GM10266 (cell line): Measurements from ENCODE around the gene ARHGAP22.

ENCODE experiments used
- DNase-seq: peaks from one replicate; pipeline ENCODE4 v3.0.0; 2012; ENCODE audit errors: extremely low spot score
- TF ChIP-seq, protein P1 (sequence below): IDR thresholded peaks from 2 replicates; pipeline ENCODE4 v1.5.1; 2012; ENCODE audit warnings: mild to moderate bottlenecking, low read depth; ENCODE audit not compliant: control insufficient read depth, insufficient read depth; ENCODE audit errors: missing control alignments

Gene ARHGAP22

DNA sequence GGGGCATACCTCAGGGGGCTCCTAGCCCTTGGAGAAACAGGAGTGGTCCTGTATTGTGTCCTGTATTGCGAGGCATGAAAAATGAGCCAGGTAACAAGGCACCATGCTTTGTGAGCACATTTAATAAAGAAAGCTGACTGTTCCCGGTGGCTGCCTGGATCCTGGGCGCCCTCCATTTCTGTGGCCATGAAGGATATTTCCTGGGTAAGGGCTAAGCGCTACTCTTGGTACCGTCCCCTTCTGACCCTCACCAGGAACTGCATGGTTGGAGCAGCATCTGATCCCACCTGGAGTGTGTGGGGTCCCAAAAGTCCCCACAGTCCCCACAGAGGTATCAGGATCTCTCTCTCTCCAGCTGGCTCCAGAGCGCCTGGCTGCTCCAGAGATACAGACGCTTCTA, 158.9 kb downstream of the ARHGAP22 start:
- TF ChIP-seq, protein P1, sequence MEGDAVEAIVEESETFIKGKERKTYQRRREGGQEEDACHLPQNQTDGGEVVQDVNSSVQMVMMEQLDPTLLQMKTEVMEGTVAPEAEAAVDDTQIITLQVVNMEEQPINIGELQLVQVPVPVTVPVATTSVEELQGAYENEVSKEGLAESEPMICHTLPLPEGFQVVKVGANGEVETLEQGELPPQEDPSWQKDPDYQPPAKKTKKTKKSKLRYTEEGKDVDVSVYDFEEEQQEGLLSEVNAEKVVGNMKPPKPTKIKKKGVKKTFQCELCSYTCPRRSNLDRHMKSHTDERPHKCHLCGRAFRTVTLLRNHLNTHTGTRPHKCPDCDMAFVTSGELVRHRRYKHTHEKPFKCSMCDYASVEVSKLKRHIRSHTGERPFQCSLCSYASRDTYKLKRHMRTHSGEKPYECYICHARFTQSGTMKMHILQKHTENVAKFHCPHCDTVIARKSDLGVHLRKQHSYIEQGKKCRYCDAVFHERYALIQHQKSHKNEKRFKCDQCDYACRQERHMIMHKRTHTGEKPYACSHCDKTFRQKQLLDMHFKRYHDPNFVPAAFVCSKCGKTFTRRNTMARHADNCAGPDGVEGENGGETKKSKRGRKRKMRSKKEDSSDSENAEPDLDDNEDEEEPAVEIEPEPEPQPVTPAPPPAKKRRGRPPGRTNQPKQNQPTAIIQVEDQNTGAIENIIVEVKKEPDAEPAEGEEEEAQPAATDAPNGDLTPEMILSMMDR = no peak
- DNase-seq = no peak

DNA sequence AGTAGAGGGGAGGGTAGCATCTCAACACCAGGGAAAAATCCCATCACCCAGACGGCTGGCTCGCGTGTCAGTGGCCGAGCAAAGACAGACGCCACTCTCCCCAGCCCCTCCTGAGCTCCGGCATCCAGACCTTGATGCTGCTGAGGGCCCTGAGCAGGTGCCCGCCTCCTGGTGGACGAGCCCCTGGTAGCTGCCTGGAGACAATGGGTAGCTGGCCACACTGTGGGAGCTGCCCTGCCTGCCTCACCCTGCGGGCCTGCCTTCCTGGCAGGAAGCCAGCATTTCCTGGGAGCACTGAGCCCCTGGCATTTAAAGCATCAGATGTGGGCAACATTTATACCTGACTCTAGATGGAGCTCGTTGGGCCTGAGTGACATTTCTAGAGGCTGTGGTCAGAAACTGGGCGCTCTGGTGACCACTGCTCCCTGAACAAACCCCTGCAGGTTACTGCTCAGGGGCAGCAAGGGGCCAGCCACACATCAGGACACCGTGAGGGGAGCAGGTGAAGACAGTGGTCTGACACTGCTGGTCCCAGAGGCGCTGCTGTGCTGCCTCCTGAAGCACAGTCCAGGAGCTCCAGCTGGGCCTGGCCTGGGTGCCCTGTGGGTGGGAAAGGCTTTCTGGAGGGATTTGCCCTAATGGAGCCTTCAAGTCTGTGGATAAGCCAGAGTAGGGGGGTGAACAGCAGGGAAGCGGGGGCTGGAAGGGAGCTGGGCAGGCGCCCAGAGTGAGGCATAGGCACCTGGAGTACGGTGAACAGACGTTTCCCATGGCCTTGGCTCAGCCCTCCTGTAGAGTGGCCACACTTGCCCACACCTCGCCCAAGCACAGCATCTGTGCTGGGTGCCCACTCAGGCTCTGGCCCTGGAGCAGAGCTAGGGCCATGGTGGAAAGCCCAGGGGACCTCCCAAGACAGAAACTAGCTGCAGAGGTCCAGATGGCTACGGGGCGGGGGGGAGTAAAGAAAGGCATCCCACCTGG, 159.7 kb downstream of the ARHGAP22 start:
- peak; percentile 11 for DNase-seq

DNA sequence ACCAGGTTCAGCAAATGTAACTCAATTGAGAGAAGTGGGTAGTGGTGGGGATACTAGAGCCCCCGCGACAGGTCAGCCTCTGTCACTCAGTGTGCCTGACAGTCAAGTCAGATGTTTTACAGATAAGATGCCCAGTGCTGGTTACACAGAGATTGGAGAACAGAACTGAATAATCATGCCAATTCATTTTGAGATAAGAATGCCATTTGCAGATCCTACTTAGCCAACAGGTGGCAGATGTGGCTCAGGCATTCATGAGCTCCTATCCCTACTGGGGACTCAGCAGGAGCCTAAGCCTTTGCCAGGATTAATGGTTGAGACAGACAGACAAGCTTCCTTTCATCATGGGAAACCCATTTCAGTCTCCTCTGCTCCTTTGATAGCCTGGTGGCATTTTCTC, 160.6 kb downstream of the ARHGAP22 start:
- peak; percentile 20 for DNase-seq
- TF ChIP-seq, protein P1 = peak; percentile 10

More for the DNA sequence above, 159.7 kb downstream of the ARHGAP22 start:
- TF ChIP-seq, protein P1 = no peak

DNA sequence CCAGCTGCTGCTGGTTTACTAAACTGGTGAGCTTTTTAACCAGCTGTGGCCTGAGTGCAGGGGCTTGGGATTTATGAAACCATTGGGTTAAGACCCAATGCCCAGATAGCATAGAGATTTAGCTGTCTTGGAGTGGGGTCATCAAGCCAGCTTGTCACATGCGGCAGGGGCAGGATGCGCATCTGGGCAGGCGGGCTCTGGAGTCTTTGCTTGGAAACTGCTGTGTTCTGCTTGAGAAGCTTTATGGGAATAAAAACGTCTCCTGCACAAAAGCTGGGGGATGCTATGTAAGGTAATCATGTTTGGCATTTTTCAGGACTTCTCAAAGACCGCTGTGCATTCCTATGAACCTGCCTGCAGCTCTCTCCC, 162.1 kb downstream of the ARHGAP22 start:
- no peak for DNase-seq
- TF ChIP-seq, protein P1 = no peak

DNA sequence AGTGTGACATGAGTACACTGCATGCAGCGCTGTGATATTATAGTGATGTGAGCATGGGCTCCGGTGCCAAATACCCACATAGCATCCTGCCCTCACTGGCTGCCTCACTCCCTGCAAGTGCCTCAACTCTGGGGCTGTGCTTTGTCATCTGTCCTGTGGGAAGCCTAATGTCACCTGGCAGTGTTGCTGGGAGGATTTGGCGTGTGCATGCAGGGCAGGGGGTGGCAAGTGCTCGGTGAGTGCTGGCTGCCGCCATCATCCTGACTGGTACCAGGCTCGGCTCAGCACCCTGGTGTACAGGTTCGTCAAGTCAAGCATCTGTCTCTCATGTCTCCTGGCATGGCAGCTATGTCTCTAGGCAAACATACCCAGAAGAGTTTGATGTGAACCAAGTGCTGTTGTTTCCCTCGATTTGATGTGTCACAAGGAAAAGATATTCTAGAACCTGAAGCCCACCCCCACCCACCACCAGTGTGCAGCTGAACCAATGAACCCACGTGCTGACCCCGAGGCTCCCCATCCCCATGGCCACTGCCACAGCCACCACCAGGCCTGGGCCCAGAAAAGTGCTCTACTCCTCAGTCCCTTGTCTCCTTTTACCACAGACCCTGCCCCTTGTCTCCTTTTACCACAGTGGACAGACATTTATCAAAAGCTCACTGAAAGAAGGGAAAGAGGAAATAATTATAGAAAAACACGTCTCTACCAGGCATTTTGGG, 162.6 kb downstream of the ARHGAP22 start:
- TF ChIP-seq, protein P1 = no peak
- DNase-seq = no peak

DNA sequence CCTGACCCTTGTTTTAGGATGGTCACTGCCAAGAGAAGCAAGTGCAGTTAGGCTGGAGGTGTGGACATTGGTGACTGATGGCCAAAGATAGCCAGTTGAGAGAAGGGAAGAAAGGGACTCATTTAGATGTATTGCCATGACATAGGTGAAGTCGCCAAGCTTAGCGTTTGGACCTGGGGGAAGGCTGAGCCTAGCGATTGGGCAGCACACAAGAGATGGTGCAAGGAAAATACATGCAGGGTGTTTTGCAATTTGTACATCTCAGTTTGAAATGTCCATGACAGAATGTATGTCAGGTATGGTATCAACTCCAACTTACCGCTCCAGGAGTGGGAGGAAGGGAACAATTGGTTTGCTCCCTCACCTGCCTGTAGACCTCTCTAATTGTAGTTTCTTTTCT, 164.1 kb downstream of the ARHGAP22 start:
- no peak for DNase-seq
- TF ChIP-seq, protein P1 = no peak
